Measurements from ENCODE around the gene AIPL1. TPM values are rescaled to one million over a fixed set of nuclear protein-coding genes. Genes with fewer than 3 reads are reported as not detected.

Gene AIPL1
- not detected in 2 replicates for total RNA-seq

GRCh38 chr17:6435051-6435450 lies at the start of gene AIPL1:
Gene AIPL1, minus strand, starts transcription at chr17:6435121. Its CDS starts 17 bp downstream, at chr17:6435104.

GRCh38 chr17:6443692-6444570 lies 9.0 kb upstream of the AIPL1 start, which contains the start of gene PIMREG:
Gene PIMREG, plus strand, starts transcription at chr17:6444455. Its CDS starts 656 bp downstream, at chr17:6445111.

Other genes starting within 250 kb of the AIPL1 start
- 37.6 and 38.3 TPM in 2 replicates for gene PIMREG, start 9.3 kb upstream of the AIPL1 start, total RNA-seq
- gene PITPNM3, start 121.4 kb upstream of the AIPL1 start, total RNA-seq, result 1.0 and 1.6 TPM in 2 replicates
- gene KIAA0753, start 205.6 kb upstream of the AIPL1 start, total RNA-seq, result 9.3 and 11.7 TPM in 2 replicates
- 148 and 248 TPM in 2 replicates for gene TXNDC17, start 205.9 kb upstream of the AIPL1 start, total RNA-seq
- gene MED31, start 216.5 kb upstream of the AIPL1 start, total RNA-seq, result 16.0 and 22.1 TPM in 2 replicates
- 0.40 and 0.91 TPM in 2 replicates for gene C17orf100, start 216.6 kb upstream of the AIPL1 start, total RNA-seq